MM.1S (cell line): ENCODE measurements around the gene ENTPD3.

ENCODE experiments used
- DNase-seq: peaks from one replicate; pipeline ENCODE4 v3.0.0-alpha.2; 2015
- H2AFZ ChIP-seq: fragments of 300-600 bp; sonication (generic); 2 replicates; pipeline ENCODE4 v1.6.0; 2016; ENCODE audit warnings: antibody characterized with exemption, low read length
- H3F3A ChIP-seq: fragments of 300-600 bp; sonication (generic); 2 replicates; pipeline ENCODE4 v1.6.1; 2016; ENCODE audit warnings: mild to moderate bottlenecking, antibody characterized with exemption, low read length, moderate library complexity, mixed read lengths; ENCODE audit not compliant: insufficient read depth
- H3K27ac ChIP-seq: fragments of 300-600 bp; sonication (generic); 2 replicates; pipeline ENCODE4 v1.5.1; 2016; ENCODE audit warnings: mild to moderate bottlenecking, low read length
- H3K27me3 ChIP-seq: fragments of 300-600 bp; sonication (generic); replicated peaks from 2 replicates; pipeline ENCODE4 v1.6.0; 2016; ENCODE audit warnings: low read length; ENCODE audit not compliant: insufficient read depth
- H3K36me3 ChIP-seq: fragments of 300-600 bp; sonication (generic); replicated peaks from 2 replicates; pipeline ENCODE4 v1.6.1; 2016; ENCODE audit warnings: mild to moderate bottlenecking, low read length, mixed read lengths; ENCODE audit not compliant: insufficient read depth
- H3K4me1 ChIP-seq: fragments of 300-600 bp; sonication (generic); 2 replicates; pipeline ENCODE4 v1.6.1; 2016; ENCODE audit warnings: low read length, mixed read lengths
- H3K4me2 ChIP-seq: fragments of 300-600 bp; sonication (generic); 2 replicates; pipeline ENCODE4 v1.6.0; 2016; ENCODE audit warnings: low read depth, low read length
- H3K4me3 ChIP-seq: fragments of 300-600 bp; sonication (generic); 2 replicates; pipeline ENCODE4 v1.5.1; 2016; ENCODE audit warnings: low read length, mixed read lengths
- H3K79me2 ChIP-seq: fragments of 300-600 bp; sonication (generic); 2 replicates; pipeline ENCODE4 v1.6.1; 2016; ENCODE audit warnings: mixed run types, low read length, mixed read lengths
- H3K9ac ChIP-seq: fragments of 300-600 bp; sonication (generic); 2 replicates; pipeline ENCODE4 v1.6.1; 2016; ENCODE audit warnings: low read length, mixed read lengths
- H3K9me2 ChIP-seq: fragments of 300-600 bp; sonication (generic); replicated peaks from 2 replicates; pipeline ENCODE4 v1.6.1; 2016; ENCODE audit warnings: mild to moderate bottlenecking, low read length, mixed read lengths; ENCODE audit not compliant: insufficient read depth
- H3K9me3 ChIP-seq: fragments of 300-600 bp; sonication (generic); replicated peaks from 2 replicates; pipeline ENCODE4 v1.6.1; 2016; ENCODE audit warnings: mild to moderate bottlenecking, low read length, mixed read lengths; ENCODE audit not compliant: insufficient read depth
- H4K20me1 ChIP-seq: fragments of 300-600 bp; sonication (generic); 2 replicates; pipeline ENCODE4 v1.6.1; 2016; ENCODE audit warnings: mild to moderate bottlenecking, low read length, moderate library complexity, mixed read lengths; ENCODE audit not compliant: insufficient read depth
- EZH2 ChIP-seq: fragments of 300-600 bp; sonication (generic); optimal IDR thresholded peaks from 2 replicates; pipeline ENCODE3; 2017; ENCODE audit warnings: low read depth, mild to moderate bottlenecking, antibody characterized with exemption, low read length, mixed read lengths
- EZH2phosphoT487 ChIP-seq: fragments of 300-600 bp; sonication (generic); IDR thresholded peaks from 2 replicates; pipeline ENCODE4 v1.6.1; 2018; ENCODE audit warnings: antibody characterized with exemption, low read length
- TF ChIP-seq, protein P1 (sequence below): fragments of 300-600 bp; sonication (generic); IDR thresholded peaks from 2 replicates; pipeline ENCODE4 v1.5.1; 2016; ENCODE audit warnings: antibody characterized with exemption, low read length, mixed read lengths

ENTPD3 gene

DNA sequence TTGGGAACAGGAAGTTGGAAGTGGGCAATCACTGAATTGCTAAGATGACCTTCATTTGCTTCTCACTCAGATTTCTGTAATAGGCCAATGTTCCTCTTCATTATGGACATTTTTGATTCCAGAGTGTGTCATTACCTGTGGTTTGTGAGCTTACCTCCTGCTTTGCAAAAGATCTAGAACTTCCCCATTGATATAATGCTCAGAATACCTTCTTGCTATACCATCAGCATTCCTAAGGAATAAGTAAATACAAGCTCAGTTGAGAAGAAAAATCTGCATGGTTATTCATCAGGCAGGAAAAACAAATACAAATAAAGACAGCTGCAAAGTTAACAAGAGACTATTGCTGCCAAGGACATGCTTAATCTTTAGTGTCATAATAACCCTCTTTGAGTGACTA, 64.6 kb downstream of the ENTPD3 start:
- DNase-seq = no peak
- no peak overlapping the region for H2AFZ ChIP-seq
- peaks cover 7% of the 10 kb centered on the region; the same call in 1 of the 2 replicates for H3K4me1 ChIP-seq
- H3K9me3 ChIP-seq = no peaks in the 10 kb centered on the region
- no peaks in the 10 kb centered on the region for H3K27me3 ChIP-seq
- H3K4me3 ChIP-seq = no peak overlapping the region
- H3K36me3 ChIP-seq = no peaks in the 10 kb centered on the region
- H3K27ac ChIP-seq = no peak overlapping the region
- H3K9ac ChIP-seq = no peak overlapping the region
- H3K4me2 ChIP-seq = no peak overlapping the region
- no peaks in the 10 kb centered on the region for H3K79me2 ChIP-seq
- H4K20me1 ChIP-seq = no peaks in the 10 kb centered on the region
- no peak for TF ChIP-seq EZH2
- TF ChIP-seq, protein P1, sequence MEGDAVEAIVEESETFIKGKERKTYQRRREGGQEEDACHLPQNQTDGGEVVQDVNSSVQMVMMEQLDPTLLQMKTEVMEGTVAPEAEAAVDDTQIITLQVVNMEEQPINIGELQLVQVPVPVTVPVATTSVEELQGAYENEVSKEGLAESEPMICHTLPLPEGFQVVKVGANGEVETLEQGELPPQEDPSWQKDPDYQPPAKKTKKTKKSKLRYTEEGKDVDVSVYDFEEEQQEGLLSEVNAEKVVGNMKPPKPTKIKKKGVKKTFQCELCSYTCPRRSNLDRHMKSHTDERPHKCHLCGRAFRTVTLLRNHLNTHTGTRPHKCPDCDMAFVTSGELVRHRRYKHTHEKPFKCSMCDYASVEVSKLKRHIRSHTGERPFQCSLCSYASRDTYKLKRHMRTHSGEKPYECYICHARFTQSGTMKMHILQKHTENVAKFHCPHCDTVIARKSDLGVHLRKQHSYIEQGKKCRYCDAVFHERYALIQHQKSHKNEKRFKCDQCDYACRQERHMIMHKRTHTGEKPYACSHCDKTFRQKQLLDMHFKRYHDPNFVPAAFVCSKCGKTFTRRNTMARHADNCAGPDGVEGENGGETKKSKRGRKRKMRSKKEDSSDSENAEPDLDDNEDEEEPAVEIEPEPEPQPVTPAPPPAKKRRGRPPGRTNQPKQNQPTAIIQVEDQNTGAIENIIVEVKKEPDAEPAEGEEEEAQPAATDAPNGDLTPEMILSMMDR = no peak
- TF ChIP-seq EZH2phosphoT487 = no peak
- H3F3A ChIP-seq = peaks cover 3% of the 10 kb centered on the region; the same call in 1 of the 2 replicates
- no peaks in the 10 kb centered on the region for H3K9me2 ChIP-seq

DNA sequence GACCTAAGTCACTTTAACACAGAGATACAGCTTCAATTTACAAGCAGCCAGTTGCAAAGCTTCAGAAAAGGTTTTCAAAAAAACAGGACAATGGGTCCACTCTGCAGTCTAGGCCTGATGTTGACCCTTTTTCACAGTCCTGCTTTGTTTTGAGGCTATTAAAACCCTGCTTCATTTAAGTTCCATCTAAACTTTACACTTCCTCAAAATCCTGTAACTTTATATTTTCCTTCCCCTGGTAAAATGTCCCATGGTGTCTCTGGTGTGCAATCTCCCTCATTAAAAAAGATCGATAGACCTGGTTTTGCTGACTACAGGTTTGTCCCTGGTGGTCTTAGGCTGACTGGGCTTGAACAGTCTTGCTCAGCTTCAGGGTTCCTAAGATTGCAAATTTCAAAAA, 65.1 kb downstream of the ENTPD3 start:
- Histone ChIP-seq H3K9ac (peak overlapping the region; percentile 82; the same call in 1 of the 2 replicates), H3K4me2 (peak overlapping the region; percentile 96), H3K9me3 (no peaks in the 10 kb centered on the region), H3K4me3 (peak overlapping the region; percentile 92; the same call in 1 of the 2 replicates), H2AFZ (peak overlapping the region; percentile 95), H3K36me3 (no peaks in the 10 kb centered on the region), H3K9me2 (no peaks in the 10 kb centered on the region), H3K79me2 (no peaks in the 10 kb centered on the region), H3K27ac (no peak overlapping the region), H3F3A (peaks cover 6% of the 10 kb centered on the region), H4K20me1 (no peaks in the 10 kb centered on the region), H3K27me3 (no peaks in the 10 kb centered on the region), H3K4me1 (peaks cover 7% of the 10 kb centered on the region; the same call in 1 of the 2 replicates)
- DNase-seq = no peak
- TF ChIP-seq, protein P1 = no peak
- no peak for TF ChIP-seq EZH2phosphoT487
- TF ChIP-seq EZH2 = no peak

- Histone ChIP-seq H3K27me3 (no peaks in the 10 kb centered on the region), H3K4me3 (peak overlapping the region; percentile 92), H3K9ac (peak overlapping the region; percentile 82), H3K4me2 (peak overlapping the region; percentile 96), H3K79me2 (peaks cover 4% of the 10 kb centered on the region), H3K4me1 (peaks cover 7% of the 10 kb centered on the region; the same call in 1 of the 2 replicates), H4K20me1 (no peaks in the 10 kb centered on the region), H3K36me3 (no peaks in the 10 kb centered on the region), H2AFZ (peak overlapping the region; percentile 95), H3K27ac (peak overlapping the region; percentile 71; the same call in 1 of the 2 replicates), H3K9me3 (no peaks in the 10 kb centered on the region), H3F3A (peaks cover 6% of the 10 kb centered on the region), H3K9me2 (no peaks in the 10 kb centered on the region)
- TF ChIP-seq EZH2 (no peak), EZH2phosphoT487 (no peak)
- TF ChIP-seq, protein P1 = no peak
- DNase-seq = no peak
Measured at GRCh38 chr3:40452562-40452875, 65.5 kb downstream of the ENTPD3 start.
